Progenitor cell of endocrine pancreas (in vitro differentiated cells): ENCODE results near the gene DHX40. TPM values are rescaled to one million over a fixed set of nuclear protein-coding genes. Genes with fewer than 3 reads are reported as not detected.

Experiments used
- DNase-seq: peaks from one replicate; pipeline ENCODE4 v3.0.0; 2021; ENCODE audit warnings: low spot score; ENCODE audit not compliant: unreplicated experiment
- H3K27ac Mint-ChIP-seq: 2 replicates; pipeline ENCODE4 v1.8.0; 2021; ENCODE audit warnings: mild to moderate bottlenecking, moderate library complexity, mixed read lengths
- H3K27me3 Mint-ChIP-seq: 2 replicates; pipeline ENCODE4 v1.8.0; 2021; ENCODE audit warnings: mixed read lengths
- H3K36me3 Mint-ChIP-seq: 2 replicates; pipeline ENCODE4 v1.8.0; 2022; ENCODE audit warnings: mixed read lengths; ENCODE audit not compliant: insufficient read depth
- H3K4me1 Mint-ChIP-seq: 2 replicates; pipeline ENCODE4 v1.8.0; 2021; ENCODE audit warnings: low read depth, mixed read lengths
- H3K4me3 Mint-ChIP-seq: 2 replicates; pipeline ENCODE4 v1.8.0; 2021; ENCODE audit warnings: low read depth, mild to moderate bottlenecking, moderate library complexity, mixed read lengths
- H3K9me3 Mint-ChIP-seq: 2 replicates; pipeline ENCODE4 v1.8.0; 2021; ENCODE audit warnings: low read depth, mixed read lengths
- total RNA-seq: library from RNA; stranded (reverse); gene quantifications from 2 replicates; pipeline ENCODE4 v1.2.1, GENCODE V29; 2021
- TF ChIP-seq, protein P1 (sequence below): fragments of 200-600 bp; sonication (generic); IDR thresholded peaks from one replicate; pipeline ENCODE4 v1.5.0; 2021; ENCODE audit warnings: antibody characterized with exemption, mild to moderate bottlenecking; ENCODE audit not compliant: unreplicated experiment

DHX40 gene
- total RNA-seq, 1 donor from 2014 or later = 67.9 TPM

- H3K4me3 Mint-ChIP-seq = no peak overlapping the region
- TF ChIP-seq, protein P1, sequence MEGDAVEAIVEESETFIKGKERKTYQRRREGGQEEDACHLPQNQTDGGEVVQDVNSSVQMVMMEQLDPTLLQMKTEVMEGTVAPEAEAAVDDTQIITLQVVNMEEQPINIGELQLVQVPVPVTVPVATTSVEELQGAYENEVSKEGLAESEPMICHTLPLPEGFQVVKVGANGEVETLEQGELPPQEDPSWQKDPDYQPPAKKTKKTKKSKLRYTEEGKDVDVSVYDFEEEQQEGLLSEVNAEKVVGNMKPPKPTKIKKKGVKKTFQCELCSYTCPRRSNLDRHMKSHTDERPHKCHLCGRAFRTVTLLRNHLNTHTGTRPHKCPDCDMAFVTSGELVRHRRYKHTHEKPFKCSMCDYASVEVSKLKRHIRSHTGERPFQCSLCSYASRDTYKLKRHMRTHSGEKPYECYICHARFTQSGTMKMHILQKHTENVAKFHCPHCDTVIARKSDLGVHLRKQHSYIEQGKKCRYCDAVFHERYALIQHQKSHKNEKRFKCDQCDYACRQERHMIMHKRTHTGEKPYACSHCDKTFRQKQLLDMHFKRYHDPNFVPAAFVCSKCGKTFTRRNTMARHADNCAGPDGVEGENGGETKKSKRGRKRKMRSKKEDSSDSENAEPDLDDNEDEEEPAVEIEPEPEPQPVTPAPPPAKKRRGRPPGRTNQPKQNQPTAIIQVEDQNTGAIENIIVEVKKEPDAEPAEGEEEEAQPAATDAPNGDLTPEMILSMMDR = no peak
- H3K9me3 Mint-ChIP-seq = no peaks in the 10 kb centered on the region
- no peaks in the 10 kb centered on the region for H3K27me3 Mint-ChIP-seq
- H3K27ac Mint-ChIP-seq = no peak overlapping the region
- peaks cover 15% of the 10 kb centered on the region for H3K4me1 Mint-ChIP-seq
- no peaks in the 10 kb centered on the region for H3K36me3 Mint-ChIP-seq
- no peak for DNase-seq
These were observed 34.9 kb upstream of the DHX40 start for GRCh38 chr17:59530531-59530930.

DNA sequence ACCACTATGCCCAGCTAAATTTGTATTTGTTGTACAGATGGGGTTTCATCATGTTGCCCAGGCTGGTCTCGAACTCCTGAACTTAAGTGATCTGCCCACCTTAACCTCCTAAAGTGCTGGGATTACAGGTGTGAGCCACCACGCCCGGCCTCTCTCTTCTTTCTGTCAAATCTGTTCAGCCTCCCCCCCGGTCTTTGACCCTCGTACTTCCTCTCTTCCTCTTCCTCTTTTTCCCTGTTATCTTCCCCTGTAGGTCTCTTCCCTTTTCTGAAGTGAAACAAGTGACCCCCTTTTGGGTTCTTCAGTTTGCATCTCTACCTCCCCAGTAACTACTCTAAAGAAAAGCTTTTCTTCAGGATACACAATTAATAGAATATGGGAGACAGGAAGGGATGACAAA, 31.7 kb upstream of the DHX40 start:
- no peak overlapping the region for H3K4me3 Mint-ChIP-seq

DNA sequence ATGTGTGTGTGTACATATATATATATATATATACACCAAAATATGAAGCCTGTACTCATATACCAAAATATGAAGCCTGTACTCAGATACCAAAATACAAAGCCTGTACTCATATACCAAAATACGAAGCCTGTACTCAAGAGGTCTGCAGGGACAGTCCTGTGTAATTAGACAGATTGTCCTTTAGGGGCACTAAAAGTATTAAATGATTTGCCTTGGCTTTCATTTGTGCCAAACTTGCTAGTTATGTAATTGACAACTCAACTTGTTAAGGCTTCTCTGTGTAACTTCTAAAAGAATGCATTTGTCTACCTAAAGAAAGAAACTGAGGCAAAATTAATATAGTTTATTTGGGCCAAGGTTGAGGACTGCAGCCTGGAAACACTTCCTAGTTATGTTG, 30.8 kb upstream of the DHX40 start:
- Mint-ChIP-seq H3K36me3 (no peaks in the 10 kb centered on the region), H3K27ac (no peak overlapping the region), H3K4me3 (no peak overlapping the region), H3K27me3 (no peaks in the 10 kb centered on the region), H3K9me3 (no peaks in the 10 kb centered on the region), H3K4me1 (peaks cover 5% of the 10 kb centered on the region)
- TF ChIP-seq, protein P1 = peak; percentile 34
- no peak for DNase-seq

More for the DNA sequence above, 31.7 kb upstream of the DHX40 start:
- no peaks in the 10 kb centered on the region for H3K36me3 Mint-ChIP-seq
- peaks cover 5% of the 10 kb centered on the region for H3K4me1 Mint-ChIP-seq
- H3K27ac Mint-ChIP-seq = no peak overlapping the region
- DNase-seq = no peak
- H3K9me3 Mint-ChIP-seq = no peaks in the 10 kb centered on the region
- TF ChIP-seq, protein P1 = no peak
- H3K27me3 Mint-ChIP-seq = no peaks in the 10 kb centered on the region

- no peaks in the 10 kb centered on the region for H3K4me1 Mint-ChIP-seq
- no peak for DNase-seq
- no peak overlapping the region for H3K4me3 Mint-ChIP-seq
- H3K36me3 Mint-ChIP-seq = no peaks in the 10 kb centered on the region
- no peaks in the 10 kb centered on the region for H3K27me3 Mint-ChIP-seq
- H3K9me3 Mint-ChIP-seq = no peaks in the 10 kb centered on the region
- H3K27ac Mint-ChIP-seq = no peak overlapping the region
- TF ChIP-seq, protein P1 = no peak
These were observed 27.1 kb upstream of the DHX40 start for GRCh38 chr17:59538195-59538909.

DNA sequence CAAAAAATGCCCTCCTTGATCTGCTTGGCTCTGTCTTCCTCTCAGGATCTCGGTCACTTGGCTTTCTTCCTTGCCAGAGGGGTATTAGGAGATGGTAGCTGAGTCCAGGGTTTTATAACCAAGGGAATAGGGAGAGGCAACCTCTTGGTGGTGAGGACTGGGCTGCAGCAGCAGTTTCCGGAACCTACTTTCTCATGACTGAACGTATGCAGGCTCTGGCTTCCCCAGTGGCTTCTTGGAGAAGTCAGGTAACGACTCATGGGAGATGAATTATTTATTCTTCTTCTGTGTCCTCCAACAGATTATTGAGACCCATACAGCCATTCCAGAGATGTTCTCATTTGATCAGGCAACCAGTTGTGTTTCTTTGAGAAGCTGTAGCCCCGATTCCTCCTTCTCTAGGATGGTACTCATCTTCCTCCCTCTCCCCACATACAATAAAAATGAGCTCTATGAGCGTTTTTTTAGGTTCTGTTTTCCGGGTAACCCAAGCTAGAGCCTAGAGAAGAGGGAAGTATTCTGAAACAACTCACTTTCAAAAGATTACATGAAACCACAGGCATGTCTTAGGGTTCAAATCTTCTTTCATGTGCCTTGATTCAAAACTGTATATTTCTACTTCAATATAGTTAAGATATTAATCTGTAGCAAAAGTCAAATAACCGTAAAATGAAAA, 22.3 kb upstream of the DHX40 start:
- DNase-seq = no peak
- Mint-ChIP-seq H3K27ac (no peak overlapping the region), H3K4me3 (no peak overlapping the region), H3K9me3 (no peaks in the 10 kb centered on the region), H3K36me3 (no peaks in the 10 kb centered on the region), H3K4me1 (no peaks in the 10 kb centered on the region), H3K27me3 (peaks cover 2% of the 10 kb centered on the region)
- TF ChIP-seq, protein P1 = no peak
